ENCODE measurements around the gene PRSS21.

DNA sequence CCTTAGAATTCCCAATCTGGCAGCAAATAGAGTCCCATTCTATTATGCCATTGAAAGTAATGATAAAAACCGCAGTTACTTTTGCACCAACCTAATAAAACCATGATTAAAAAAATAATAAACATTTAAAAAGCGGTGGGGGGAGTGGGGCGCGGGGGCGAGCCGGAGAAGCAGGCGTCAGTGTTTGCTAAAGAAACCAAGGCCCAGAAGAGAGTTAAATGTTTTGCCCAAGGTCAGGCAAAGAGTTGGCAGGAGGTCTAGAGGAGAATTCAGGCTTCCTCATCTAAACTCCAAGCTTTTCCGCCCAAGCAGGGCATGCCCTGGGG is 50.6 kb downstream of the PRSS21 start:
- TF ChIP-seq, protein P1, sequence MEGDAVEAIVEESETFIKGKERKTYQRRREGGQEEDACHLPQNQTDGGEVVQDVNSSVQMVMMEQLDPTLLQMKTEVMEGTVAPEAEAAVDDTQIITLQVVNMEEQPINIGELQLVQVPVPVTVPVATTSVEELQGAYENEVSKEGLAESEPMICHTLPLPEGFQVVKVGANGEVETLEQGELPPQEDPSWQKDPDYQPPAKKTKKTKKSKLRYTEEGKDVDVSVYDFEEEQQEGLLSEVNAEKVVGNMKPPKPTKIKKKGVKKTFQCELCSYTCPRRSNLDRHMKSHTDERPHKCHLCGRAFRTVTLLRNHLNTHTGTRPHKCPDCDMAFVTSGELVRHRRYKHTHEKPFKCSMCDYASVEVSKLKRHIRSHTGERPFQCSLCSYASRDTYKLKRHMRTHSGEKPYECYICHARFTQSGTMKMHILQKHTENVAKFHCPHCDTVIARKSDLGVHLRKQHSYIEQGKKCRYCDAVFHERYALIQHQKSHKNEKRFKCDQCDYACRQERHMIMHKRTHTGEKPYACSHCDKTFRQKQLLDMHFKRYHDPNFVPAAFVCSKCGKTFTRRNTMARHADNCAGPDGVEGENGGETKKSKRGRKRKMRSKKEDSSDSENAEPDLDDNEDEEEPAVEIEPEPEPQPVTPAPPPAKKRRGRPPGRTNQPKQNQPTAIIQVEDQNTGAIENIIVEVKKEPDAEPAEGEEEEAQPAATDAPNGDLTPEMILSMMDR (IDR thresholded peaks at IDR 0.05) = no peak
- TF ChIP-seq POLR2AphosphoS5 (IDR thresholded peaks at IDR 0.05) (no peak), POLR2A (IDR thresholded peaks at IDR 0.05) (no peak), EP300 (IDR thresholded peaks at IDR 0.05; ENCODE audit: low read depth) (no peak)
